Glutamatergic neuron (in vitro differentiated cells): ENCODE results near the gene L1CAM. TPM values are rescaled to one million over a fixed set of nuclear protein-coding genes. Genes with fewer than 3 reads are reported as not detected.

Experiments used
- DNase-seq: peaks from one replicate; pipeline ENCODE4 v3.0.0; 2022
- H3K27ac Mint-ChIP-seq: one replicate; pipeline ENCODE4 v1.8.0; 2020; ENCODE audit warnings: mild to moderate bottlenecking, mixed read lengths, inconsistent platforms; ENCODE audit not compliant: unreplicated experiment
- H3K27me3 Mint-ChIP-seq: one replicate; pipeline ENCODE4 v1.8.0; 2020; ENCODE audit warnings: mild to moderate bottlenecking, moderate library complexity, mixed read lengths, inconsistent platforms; ENCODE audit not compliant: unreplicated experiment
- H3K36me3 Mint-ChIP-seq: one replicate; pipeline ENCODE4 v1.8.0; 2020; ENCODE audit warnings: mild to moderate bottlenecking, mixed read lengths, inconsistent platforms; ENCODE audit not compliant: unreplicated experiment
- H3K4me1 Mint-ChIP-seq: one replicate; pipeline ENCODE4 v1.8.0; 2020; ENCODE audit warnings: mild to moderate bottlenecking, low read depth, mixed read lengths, inconsistent platforms; ENCODE audit not compliant: unreplicated experiment
- H3K4me3 Mint-ChIP-seq: one replicate; pipeline ENCODE4 v1.8.0; 2020; ENCODE audit warnings: mild to moderate bottlenecking, mixed read lengths, inconsistent platforms; ENCODE audit not compliant: unreplicated experiment
- H3K9me3 Mint-ChIP-seq: one replicate; pipeline ENCODE4 v1.8.0; 2020; ENCODE audit warnings: mild to moderate bottlenecking, moderate library complexity, mixed read lengths, inconsistent platforms; ENCODE audit not compliant: unreplicated experiment
- total RNA-seq: library from RNA; stranded (reverse); fragmentation: NEBNext Ultra II Directional; extraction: Animal tissue kit (Norgen Biotek cat#: 25700); gene quantifications from one replicate; pipeline ENCODE4 v1.2.1, GENCODE V29; 2021; ENCODE audit not compliant: unreplicated experiment
- TF ChIP-seq, protein P1 (sequence below): fragments of 200-600 bp; sonication (generic); IDR thresholded peaks from one replicate; pipeline ENCODE4 v1.5.0; 2021; ENCODE audit not compliant: partially characterized antibody, unreplicated experiment

The L1CAM gene
- total RNA-seq, 1 donor from 2014 or later = 925 TPM

- Mint-ChIP-seq H3K36me3 (no peaks in the 10 kb centered on the region), H3K27ac (no peak overlapping the region), H3K4me3 (no peak overlapping the region), H3K4me1 (no peaks in the 10 kb centered on the region), H3K9me3 (peaks cover 2% of the 10 kb centered on the region), H3K27me3 (peaks cover 4% of the 10 kb centered on the region)
- no peak for DNase-seq
- TF ChIP-seq, protein P1, sequence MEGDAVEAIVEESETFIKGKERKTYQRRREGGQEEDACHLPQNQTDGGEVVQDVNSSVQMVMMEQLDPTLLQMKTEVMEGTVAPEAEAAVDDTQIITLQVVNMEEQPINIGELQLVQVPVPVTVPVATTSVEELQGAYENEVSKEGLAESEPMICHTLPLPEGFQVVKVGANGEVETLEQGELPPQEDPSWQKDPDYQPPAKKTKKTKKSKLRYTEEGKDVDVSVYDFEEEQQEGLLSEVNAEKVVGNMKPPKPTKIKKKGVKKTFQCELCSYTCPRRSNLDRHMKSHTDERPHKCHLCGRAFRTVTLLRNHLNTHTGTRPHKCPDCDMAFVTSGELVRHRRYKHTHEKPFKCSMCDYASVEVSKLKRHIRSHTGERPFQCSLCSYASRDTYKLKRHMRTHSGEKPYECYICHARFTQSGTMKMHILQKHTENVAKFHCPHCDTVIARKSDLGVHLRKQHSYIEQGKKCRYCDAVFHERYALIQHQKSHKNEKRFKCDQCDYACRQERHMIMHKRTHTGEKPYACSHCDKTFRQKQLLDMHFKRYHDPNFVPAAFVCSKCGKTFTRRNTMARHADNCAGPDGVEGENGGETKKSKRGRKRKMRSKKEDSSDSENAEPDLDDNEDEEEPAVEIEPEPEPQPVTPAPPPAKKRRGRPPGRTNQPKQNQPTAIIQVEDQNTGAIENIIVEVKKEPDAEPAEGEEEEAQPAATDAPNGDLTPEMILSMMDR = no peak
Measured at GRCh38 chrX:153832728-153833127, 53.2 kb downstream of the L1CAM start.

GRCh38 chrX:153831429-153832150, 54.4 kb downstream of the L1CAM start:
- Mint-ChIP-seq H3K9me3 (peaks cover 5% of the 10 kb centered on the region), H3K4me3 (peak overlapping the region; percentile 64), H3K27ac (no peak overlapping the region), H3K27me3 (peaks cover 6% of the 10 kb centered on the region), H3K36me3 (no peaks in the 10 kb centered on the region), H3K4me1 (no peaks in the 10 kb centered on the region)
- TF ChIP-seq, protein P1 = no peak
- no peak for DNase-seq

DNA sequence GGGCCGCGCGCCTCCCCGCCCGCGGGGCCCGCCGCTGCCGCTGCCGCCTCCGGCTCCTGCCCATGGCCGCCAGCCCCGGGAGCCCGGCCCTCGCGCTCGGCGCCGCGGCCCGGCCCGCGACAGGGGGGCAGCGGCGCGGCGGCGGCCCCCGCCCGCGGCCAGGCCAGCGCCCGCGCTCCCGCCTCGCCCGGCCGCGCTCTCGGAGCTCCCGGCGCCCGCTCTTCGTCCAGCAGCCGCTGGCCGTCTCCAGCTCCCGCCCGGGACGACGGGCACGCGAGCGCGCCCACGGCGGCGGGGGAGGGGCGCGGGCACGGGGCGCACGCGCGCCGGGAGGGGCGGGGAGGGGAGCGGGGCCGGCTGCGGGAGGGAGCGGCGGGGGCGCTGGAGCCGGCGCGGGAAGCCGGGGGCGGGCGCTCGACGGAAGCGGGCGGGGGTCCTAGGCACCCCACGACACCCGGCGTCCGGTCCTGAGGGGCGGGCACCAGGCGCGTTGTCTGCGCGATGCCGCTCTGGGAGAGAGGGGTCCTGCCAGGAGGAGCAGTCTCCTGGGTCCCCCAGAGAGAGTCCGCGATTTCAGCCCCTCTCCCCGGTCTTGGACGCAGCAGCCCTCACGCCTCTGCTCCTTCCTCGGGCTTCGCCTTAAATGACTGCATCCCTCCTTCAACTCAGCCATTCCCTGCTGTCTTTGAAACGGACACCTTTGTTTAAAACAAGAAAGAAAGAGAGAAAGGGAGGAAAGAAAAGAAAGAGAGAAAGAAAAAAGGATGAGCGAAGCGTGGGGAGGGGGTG, 55.1 kb downstream of the L1CAM start:
- Mint-ChIP-seq H3K36me3 (no peaks in the 10 kb centered on the region), H3K4me3 (peak overlapping the region; percentile 81), H3K27ac (no peak overlapping the region), H3K27me3 (peaks cover 4% of the 10 kb centered on the region), H3K9me3 (peaks cover 5% of the 10 kb centered on the region), H3K4me1 (no peaks in the 10 kb centered on the region)
- DNase-seq = no peak
- TF ChIP-seq, protein P1 = no peak

DNA sequence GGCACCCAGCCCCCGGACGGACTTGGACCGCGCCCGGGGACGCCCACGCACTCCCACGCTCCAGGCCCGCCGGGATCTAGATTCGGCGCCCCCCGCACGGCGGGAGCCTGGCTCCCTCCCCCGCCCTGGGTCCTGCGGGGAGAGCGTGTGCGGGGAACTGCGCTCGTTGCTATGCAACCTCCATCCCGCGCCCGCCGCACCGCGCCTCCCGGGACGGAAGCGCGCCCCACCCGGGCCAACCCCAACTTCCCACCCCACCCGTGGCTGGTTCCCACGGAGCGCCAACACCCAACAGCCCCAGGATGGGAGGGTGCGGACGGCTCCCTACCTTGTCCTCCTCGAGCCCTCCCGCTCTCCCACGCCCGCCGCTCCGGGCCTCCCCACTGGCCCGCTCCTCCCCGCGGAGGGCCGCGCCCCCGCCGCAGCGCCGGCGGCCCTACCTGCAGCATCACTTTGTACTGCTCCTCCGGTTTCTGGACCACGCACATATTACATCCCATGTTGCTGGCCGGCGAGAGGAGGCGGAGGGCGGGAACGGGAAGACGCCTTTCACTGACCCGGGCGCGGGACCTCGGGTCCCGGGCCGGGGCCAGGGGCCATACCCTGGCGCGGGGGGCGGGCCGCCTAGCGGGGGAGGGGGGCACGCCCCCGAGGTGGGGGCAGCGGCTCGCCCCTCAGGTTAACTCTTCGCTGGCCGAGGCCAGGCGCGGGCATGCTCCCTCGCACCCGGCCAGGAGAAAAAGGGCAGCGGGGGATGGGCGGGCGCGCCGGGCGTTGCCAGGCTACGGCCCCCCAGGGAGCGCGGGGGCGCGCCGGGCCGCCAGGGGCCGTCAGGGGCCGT, 56.0 kb downstream of the L1CAM start, which contains the start of gene PDZD4:
Gene PDZD4 (minus strand): TSS at position 746 of the 841 bp plus-strand sequence. CDS start 246 bp downstream, at position 500.
- Mint-ChIP-seq H3K36me3 (no peaks in the 10 kb centered on the region), H3K9me3 (peaks cover 5% of the 10 kb centered on the region)
- DNase-seq = peak; percentile 51

More for the DNA sequence above, 56.0 kb downstream of the L1CAM start, which contains the start of gene PDZD4:
- TF ChIP-seq, protein P1 = no peak
- peaks cover 4% of the 10 kb centered on the region for H3K27me3 Mint-ChIP-seq
- H3K4me1 Mint-ChIP-seq = no peaks in the 10 kb centered on the region
- no peak within 1 kb of the TSS for H3K27ac Mint-ChIP-seq
- peak within 1 kb of the TSS; percentile 81 for H3K4me3 Mint-ChIP-seq
